HEK293 (cell line): ENCODE data around the gene C20orf144.
A peak's percentile ranks its signal among the peaks of the same experiment; 100 is the strongest.

ENCODE experiments used
- GLIS1 ChIP-seq: fragments of 450-650 bp; formaldehyde crosslinking; IDR thresholded peaks from 2 replicates; pipeline ENCODE4 v1.5.1; 2016; ENCODE audit warnings: missing biosample characterization, missing genetic modification characterization
- REPIN1 ChIP-seq: fragments of 450-650 bp; formaldehyde crosslinking; IDR thresholded peaks from 2 replicates; pipeline ENCODE4 v1.5.1; 2017; ENCODE audit warnings: missing biosample characterization, missing genetic modification characterization, low read depth
- SETDB1 ChIP-seq: IDR thresholded peaks from one replicate; pipeline ENCODE4 v1.6.1; 2017; ENCODE audit warnings: mild to moderate bottlenecking, low read length, moderate library complexity, mixed read lengths; ENCODE audit not compliant: insufficient read length
- SP3 ChIP-seq: fragments of 450-650 bp; formaldehyde crosslinking; IDR thresholded peaks from 2 replicates; pipeline ENCODE4 v1.5.1; 2016; ENCODE audit warnings: missing biosample characterization, missing genetic modification characterization
- YY2 ChIP-seq: fragments of 450-650 bp; formaldehyde crosslinking; IDR thresholded peaks from 2 replicates; pipeline ENCODE4 v1.5.1; 2016; ENCODE audit warnings: missing biosample characterization, missing genetic modification characterization
- ZFHX2 ChIP-seq: fragments of 450-650 bp; formaldehyde crosslinking; conservative IDR thresholded peaks from 2 replicates; pipeline ENCODE4 v1.5.1; 2016; ENCODE audit warnings: missing biosample characterization, missing genetic modification characterization
- ZFP37 ChIP-seq: fragments of 450-650 bp; formaldehyde crosslinking; IDR thresholded peaks from 2 replicates; pipeline ENCODE4 v1.5.1; 2016; ENCODE audit warnings: missing biosample characterization, missing genetic modification characterization
- ZIC2 ChIP-seq: fragments of 450-650 bp; formaldehyde crosslinking; IDR thresholded peaks from 2 replicates; pipeline ENCODE4 v1.5.1; 2016; ENCODE audit warnings: missing biosample characterization, missing genetic modification characterization
- ZNF114 ChIP-seq: fragments of 450-650 bp; formaldehyde crosslinking; IDR thresholded peaks from 2 replicates; pipeline ENCODE4 v1.5.0; 2017; ENCODE audit warnings: missing biosample characterization, missing genetic modification characterization
- ZNF132 ChIP-seq: fragments of 450-650 bp; formaldehyde crosslinking; IDR thresholded peaks from 2 replicates; pipeline ENCODE4 v1.5.1; 2017; ENCODE audit warnings: missing biosample characterization, missing genetic modification characterization, borderline replicate concordance
- ZNF133 ChIP-seq: fragments of 450-650 bp; formaldehyde crosslinking; IDR thresholded peaks from 2 replicates; pipeline ENCODE4 v1.5.1; 2016; ENCODE audit warnings: missing biosample characterization, missing genetic modification characterization
- ZNF16 ChIP-seq: fragments of 450-650 bp; formaldehyde crosslinking; IDR thresholded peaks from 2 replicates; pipeline ENCODE4 v1.5.1; 2016; ENCODE audit warnings: low read depth, missing biosample characterization, missing genetic modification characterization
- ZNF302 ChIP-seq: fragments of 450-650 bp; formaldehyde crosslinking; IDR thresholded peaks from 2 replicates; pipeline ENCODE4 v1.5.1; 2016; ENCODE audit warnings: missing biosample characterization, missing genetic modification characterization, low read depth
- ZNF394 ChIP-seq: fragments of 450-650 bp; formaldehyde crosslinking; IDR thresholded peaks from 2 replicates; pipeline ENCODE4 v1.5.1; 2016; ENCODE audit warnings: missing biosample characterization, missing genetic modification characterization, mild to moderate bottlenecking, moderate library complexity, borderline replicate concordance
- ZNF473 ChIP-seq: fragments of 450-650 bp; formaldehyde crosslinking; IDR thresholded peaks from 2 replicates; pipeline ENCODE4 v1.5.1; 2017; ENCODE audit warnings: missing biosample characterization, missing genetic modification characterization
- ZNF571 ChIP-seq: fragments of 450-650 bp; formaldehyde crosslinking; IDR thresholded peaks from 2 replicates; pipeline ENCODE4 v1.5.0; 2017; ENCODE audit warnings: missing biosample characterization, missing genetic modification characterization
- ZNF677 ChIP-seq: fragments of 450-650 bp; IDR thresholded peaks from 2 replicates; pipeline ENCODE4 v1.5.0; 2018; ENCODE audit warnings: missing biosample characterization, mild to moderate bottlenecking, missing genetic modification characterization, moderate library complexity
- ZNF701 ChIP-seq: fragments of 450-650 bp; formaldehyde crosslinking; IDR thresholded peaks from 2 replicates; pipeline ENCODE4 v1.5.1; 2016; ENCODE audit warnings: missing biosample characterization, missing genetic modification characterization
- ZNF791 ChIP-seq: fragments of 450-650 bp; formaldehyde crosslinking; IDR thresholded peaks from 2 replicates; pipeline ENCODE4 v1.5.1; 2016; ENCODE audit warnings: missing biosample characterization, missing genetic modification characterization
- TF ChIP-seq, protein P1 (sequence below): fragments of 450-650 bp; IDR thresholded peaks from 2 replicates; pipeline ENCODE4 v1.5.1; 2018; ENCODE audit warnings: missing biosample characterization, missing genetic modification characterization
- TF ChIP-seq, protein P2 (sequence below): fragments of 450-650 bp; formaldehyde crosslinking; IDR thresholded peaks from 2 replicates; pipeline ENCODE4 v1.5.1; 2016; ENCODE audit warnings: missing biosample characterization, missing genetic modification characterization, borderline replicate concordance
- TF ChIP-seq, protein P3 (sequence below): fragments of 450-650 bp; formaldehyde crosslinking; IDR thresholded peaks from 2 replicates; pipeline ENCODE4 v1.5.1; 2016; ENCODE audit warnings: missing biosample characterization, missing genetic modification characterization
- TF ChIP-seq, protein P4 (sequence below): fragments of 450-650 bp; formaldehyde crosslinking; IDR thresholded peaks from 2 replicates; pipeline ENCODE4 v1.5.0; 2017; ENCODE audit warnings: missing biosample characterization, missing genetic modification characterization, borderline replicate concordance
- TF ChIP-seq, protein P5 (sequence below): fragments of 450-650 bp; formaldehyde crosslinking; optimal IDR thresholded peaks from 2 replicates; pipeline ENCODE3; 2016; ENCODE audit warnings: missing biosample characterization, mild to moderate bottlenecking, missing genetic modification characterization
- TF ChIP-seq, protein P6 (sequence below): fragments of 450-650 bp; formaldehyde crosslinking; IDR thresholded peaks from 2 replicates; pipeline ENCODE4 v1.5.1; 2016; ENCODE audit warnings: missing biosample characterization, missing genetic modification characterization, low read depth
- TF ChIP-seq, protein P7 (sequence below): fragments of 450-650 bp; formaldehyde crosslinking; IDR thresholded peaks from 2 replicates; pipeline ENCODE4 v1.5.1; 2016; ENCODE audit warnings: missing biosample characterization, missing genetic modification characterization

Gene C20orf144

DNA sequence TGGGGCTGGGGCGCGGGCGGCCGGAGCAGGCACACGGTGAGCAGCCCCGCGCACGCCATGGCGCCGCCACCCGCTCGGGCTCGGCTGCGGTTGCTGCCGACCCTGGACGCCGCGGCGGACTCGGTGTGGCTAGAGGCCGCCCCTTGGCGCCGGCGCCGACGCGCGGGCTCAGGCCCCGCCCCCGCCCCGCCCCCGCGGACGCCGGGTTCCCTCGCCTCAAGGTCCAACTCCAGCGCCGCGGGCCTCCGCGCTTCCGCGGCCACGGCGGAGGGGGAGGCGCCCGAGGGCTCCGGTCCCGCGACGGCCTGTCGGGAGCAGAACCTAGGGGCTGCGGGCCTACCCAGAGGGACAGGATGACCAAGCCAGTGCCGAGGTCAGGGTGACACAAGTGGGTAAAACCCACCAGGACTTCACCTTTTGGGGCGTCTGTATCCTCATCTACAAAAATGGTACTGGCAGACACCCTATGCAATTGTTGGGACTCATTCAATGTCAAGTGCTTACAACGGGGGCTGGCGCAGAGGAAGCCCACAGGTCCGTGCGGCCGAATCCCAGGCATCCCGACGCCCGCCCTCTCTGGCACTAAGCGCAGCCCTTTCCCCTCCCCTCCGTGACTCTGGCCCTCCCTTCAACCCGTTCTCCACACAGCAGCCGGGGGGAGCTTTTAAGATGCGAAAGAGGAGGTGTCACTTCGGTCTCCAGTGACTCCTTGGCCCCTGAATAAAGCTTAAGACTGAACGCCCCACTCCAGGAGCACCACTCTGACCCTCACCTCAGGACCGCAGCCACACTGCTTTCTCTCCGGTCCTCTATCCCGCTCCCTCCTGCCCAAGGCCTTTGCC, 12.4 kb downstream of the C20orf144 start, which contains the start of gene NECAB3 (continued):
- TF ChIP-seq ZNF302 (tag by site-specific recombination) (no peak), ZFHX2 (tag by site-specific recombination) (0 out of 2 replicates have a peak, but pooled peaks have one; percentile 8), REPIN1 (tag by site-specific recombination) (no peak), ZNF132 (no peak), YY2 (no peak), SP3 (peak; percentile 76), ZNF791 (tag by site-specific recombination) (no peak), ZNF16 (tag by site-specific recombination) (no peak), ZNF701 (tag by site-specific recombination) (no peak), ZNF133 (tag by site-specific recombination) (no peak), GLIS1 (tag by site-specific recombination) (peak; percentile 33; the same call in 1 of the 2 replicates), ZNF114 (tag by site-specific recombination) (no peak), ZIC2 (tag by site-specific recombination) (no peak), ZNF571 (tag by site-specific recombination) (no peak), ZFP37 (tag by site-specific recombination) (peak; percentile 27; the same call in 1 of the 2 replicates), SETDB1 (no peak), ZNF394 (no peak), ZNF473 (tag by site-specific recombination) (no peak), ZNF677 (tag by site-specific recombination) (no peak)
- TF ChIP-seq, protein P1, sequence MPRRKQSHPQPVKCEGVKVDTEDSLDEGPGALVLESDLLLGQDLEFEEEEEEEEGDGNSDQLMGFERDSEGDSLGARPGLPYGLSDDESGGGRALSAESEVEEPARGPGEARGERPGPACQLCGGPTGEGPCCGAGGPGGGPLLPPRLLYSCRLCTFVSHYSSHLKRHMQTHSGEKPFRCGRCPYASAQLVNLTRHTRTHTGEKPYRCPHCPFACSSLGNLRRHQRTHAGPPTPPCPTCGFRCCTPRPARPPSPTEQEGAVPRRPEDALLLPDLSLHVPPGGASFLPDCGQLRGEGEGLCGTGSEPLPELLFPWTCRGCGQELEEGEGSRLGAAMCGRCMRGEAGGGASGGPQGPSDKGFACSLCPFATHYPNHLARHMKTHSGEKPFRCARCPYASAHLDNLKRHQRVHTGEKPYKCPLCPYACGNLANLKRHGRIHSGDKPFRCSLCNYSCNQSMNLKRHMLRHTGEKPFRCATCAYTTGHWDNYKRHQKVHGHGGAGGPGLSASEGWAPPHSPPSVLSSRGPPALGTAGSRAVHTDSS (tag by site-specific recombination), result no peak
- TF ChIP-seq, protein P2, sequence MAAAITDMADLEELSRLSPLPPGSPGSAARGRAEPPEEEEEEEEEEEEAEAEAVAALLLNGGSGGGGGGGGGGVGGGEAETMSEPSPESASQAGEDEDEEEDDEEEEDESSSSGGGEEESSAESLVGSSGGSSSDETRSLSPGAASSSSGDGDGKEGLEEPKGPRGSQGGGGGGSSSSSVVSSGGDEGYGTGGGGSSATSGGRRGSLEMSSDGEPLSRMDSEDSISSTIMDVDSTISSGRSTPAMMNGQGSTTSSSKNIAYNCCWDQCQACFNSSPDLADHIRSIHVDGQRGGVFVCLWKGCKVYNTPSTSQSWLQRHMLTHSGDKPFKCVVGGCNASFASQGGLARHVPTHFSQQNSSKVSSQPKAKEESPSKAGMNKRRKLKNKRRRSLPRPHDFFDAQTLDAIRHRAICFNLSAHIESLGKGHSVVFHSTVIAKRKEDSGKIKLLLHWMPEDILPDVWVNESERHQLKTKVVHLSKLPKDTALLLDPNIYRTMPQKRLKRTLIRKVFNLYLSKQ, result no peak
- TF ChIP-seq, protein P3, sequence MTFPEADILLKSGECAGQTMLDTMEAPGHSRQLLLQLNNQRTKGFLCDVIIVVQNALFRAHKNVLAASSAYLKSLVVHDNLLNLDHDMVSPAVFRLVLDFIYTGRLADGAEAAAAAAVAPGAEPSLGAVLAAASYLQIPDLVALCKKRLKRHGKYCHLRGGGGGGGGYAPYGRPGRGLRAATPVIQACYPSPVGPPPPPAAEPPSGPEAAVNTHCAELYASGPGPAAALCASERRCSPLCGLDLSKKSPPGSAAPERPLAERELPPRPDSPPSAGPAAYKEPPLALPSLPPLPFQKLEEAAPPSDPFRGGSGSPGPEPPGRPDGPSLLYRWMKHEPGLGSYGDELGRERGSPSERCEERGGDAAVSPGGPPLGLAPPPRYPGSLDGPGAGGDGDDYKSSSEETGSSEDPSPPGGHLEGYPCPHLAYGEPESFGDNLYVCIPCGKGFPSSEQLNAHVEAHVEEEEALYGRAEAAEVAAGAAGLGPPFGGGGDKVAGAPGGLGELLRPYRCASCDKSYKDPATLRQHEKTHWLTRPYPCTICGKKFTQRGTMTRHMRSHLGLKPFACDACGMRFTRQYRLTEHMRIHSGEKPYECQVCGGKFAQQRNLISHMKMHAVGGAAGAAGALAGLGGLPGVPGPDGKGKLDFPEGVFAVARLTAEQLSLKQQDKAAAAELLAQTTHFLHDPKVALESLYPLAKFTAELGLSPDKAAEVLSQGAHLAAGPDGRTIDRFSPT, result no peak
- TF ChIP-seq, protein P4, sequence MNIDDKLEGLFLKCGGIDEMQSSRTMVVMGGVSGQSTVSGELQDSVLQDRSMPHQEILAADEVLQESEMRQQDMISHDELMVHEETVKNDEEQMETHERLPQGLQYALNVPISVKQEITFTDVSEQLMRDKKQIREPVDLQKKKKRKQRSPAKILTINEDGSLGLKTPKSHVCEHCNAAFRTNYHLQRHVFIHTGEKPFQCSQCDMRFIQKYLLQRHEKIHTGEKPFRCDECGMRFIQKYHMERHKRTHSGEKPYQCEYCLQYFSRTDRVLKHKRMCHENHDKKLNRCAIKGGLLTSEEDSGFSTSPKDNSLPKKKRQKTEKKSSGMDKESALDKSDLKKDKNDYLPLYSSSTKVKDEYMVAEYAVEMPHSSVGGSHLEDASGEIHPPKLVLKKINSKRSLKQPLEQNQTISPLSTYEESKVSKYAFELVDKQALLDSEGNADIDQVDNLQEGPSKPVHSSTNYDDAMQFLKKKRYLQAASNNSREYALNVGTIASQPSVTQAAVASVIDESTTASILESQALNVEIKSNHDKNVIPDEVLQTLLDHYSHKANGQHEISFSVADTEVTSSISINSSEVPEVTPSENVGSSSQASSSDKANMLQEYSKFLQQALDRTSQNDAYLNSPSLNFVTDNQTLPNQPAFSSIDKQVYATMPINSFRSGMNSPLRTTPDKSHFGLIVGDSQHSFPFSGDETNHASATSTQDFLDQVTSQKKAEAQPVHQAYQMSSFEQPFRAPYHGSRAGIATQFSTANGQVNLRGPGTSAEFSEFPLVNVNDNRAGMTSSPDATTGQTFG, result no peak
- TF ChIP-seq, protein P5, sequence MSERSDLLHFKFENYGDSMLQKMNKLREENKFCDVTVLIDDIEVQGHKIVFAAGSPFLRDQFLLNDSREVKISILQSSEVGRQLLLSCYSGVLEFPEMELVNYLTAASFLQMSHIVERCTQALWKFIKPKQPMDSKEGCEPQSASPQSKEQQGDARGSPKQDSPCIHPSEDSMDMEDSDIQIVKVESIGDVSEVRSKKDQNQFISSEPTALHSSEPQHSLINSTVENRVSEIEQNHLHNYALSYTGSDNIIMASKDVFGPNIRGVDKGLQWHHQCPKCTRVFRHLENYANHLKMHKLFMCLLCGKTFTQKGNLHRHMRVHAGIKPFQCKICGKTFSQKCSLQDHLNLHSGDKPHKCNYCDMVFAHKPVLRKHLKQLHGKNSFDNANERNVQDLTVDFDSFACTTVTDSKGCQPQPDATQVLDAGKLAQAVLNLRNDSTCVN (tag by site-specific recombination), result peak; percentile 77
- TF ChIP-seq, protein P6, sequence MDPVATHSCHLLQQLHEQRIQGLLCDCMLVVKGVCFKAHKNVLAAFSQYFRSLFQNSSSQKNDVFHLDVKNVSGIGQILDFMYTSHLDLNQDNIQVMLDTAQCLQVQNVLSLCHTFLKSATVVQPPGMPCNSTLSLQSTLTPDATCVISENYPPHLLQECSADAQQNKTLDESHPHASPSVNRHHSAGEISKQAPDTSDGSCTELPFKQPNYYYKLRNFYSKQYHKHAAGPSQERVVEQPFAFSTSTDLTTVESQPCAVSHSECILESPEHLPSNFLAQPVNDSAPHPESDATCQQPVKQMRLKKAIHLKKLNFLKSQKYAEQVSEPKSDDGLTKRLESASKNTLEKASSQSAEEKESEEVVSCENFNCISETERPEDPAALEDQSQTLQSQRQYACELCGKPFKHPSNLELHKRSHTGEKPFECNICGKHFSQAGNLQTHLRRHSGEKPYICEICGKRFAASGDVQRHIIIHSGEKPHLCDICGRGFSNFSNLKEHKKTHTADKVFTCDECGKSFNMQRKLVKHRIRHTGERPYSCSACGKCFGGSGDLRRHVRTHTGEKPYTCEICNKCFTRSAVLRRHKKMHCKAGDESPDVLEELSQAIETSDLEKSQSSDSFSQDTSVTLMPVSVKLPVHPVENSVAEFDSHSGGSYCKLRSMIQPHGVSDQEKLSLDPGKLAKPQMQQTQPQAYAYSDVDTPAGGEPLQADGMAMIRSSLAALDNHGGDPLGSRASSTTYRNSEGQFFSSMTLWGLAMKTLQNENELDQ, result no peak
- TF ChIP-seq, protein P7, sequence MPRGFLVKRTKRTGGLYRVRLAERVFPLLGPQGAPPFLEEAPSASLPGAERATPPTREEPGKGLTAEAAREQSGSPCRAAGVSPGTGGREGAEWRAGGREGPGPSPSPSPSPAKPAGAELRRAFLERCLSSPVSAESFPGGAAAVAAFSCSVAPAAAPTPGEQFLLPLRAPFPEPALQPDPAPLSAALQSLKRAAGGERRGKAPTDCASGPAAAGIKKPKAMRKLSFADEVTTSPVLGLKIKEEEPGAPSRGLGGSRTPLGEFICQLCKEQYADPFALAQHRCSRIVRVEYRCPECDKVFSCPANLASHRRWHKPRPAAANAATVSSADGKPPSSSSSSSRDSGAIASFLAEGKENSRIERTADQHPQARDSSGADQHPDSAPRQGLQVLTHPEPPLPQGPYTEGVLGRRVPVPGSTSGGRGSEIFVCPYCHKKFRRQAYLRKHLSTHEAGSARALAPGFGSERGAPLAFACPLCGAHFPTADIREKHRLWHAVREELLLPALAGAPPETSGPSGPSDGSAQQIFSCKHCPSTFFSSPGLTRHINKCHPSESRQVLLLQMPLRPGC (tag by site-specific recombination), result no peak
